Thoracic aorta (tissue), 2 donors: ENCODE data around the gene LHPP. TPM values are rescaled to one million over a fixed set of nuclear protein-coding genes. Genes with fewer than 3 reads are reported as not detected.

ENCODE experiments used
- ATAC-seq: fragments of 150-250 bp; one replicate; pipeline ENCODE4 v1.8.0; 2017; ENCODE audit warnings: low read depth; ENCODE audit not compliant: insufficient number of reproducible peaks, low FRiP score
- DNase-seq: peaks from one replicate; pipeline ENCODE4 v3.0.0-alpha.2; 2020; ENCODE audit warnings: low spot score
- H3K27ac ChIP-seq, 2 donors: fragments of 200-600 bp; sonication (generic); 1 replicate in 1 of 2; 2 replicates in 1 of 2; pipeline ENCODE4 v1.5.1; 2016; ENCODE audit warnings: mild to moderate bottlenecking in 2 of 2, moderate library complexity in 2 of 2
- H3K27me3 ChIP-seq: fragments of 200-600 bp; sonication (generic); replicated peaks from 2 replicates; pipeline ENCODE4 v1.6.0; 2016; ENCODE audit warnings: mild to moderate bottlenecking; ENCODE audit not compliant: insufficient read depth
- H3K36me3 ChIP-seq: fragments of 200-600 bp; sonication (generic); one replicate; pipeline ENCODE4 v1.5.1; 2016
- H3K4me1 ChIP-seq, 2 donors: fragments of 200-600 bp; sonication (generic); 1 replicate in 1 of 2; 2 replicates in 1 of 2; pipeline versions ENCODE4 v1.5.1 to v1.6.0; 2016; ENCODE audit warnings: low read depth in 2 of 2, mild to moderate bottlenecking in 1 of 2; ENCODE audit not compliant: control insufficient read depth in 1 of 2
- H3K4me3 ChIP-seq: fragments of 200-600 bp; sonication (generic); 2 replicates; pipeline ENCODE4 v1.5.1; 2016; ENCODE audit warnings: mild to moderate bottlenecking
- H3K9me3 ChIP-seq: fragments of 200-600 bp; sonication (generic); 2 replicates; pipeline ENCODE4 v1.5.1; 2016
- CTCF ChIP-seq: fragments of 200-600 bp; sonication (generic); IDR thresholded peaks from one replicate; pipeline ENCODE4 v1.5.1; 2019; ENCODE audit warnings: antibody characterized with exemption
- total RNA-seq, 2 donors: library from RNA; depleted of rRNA; stranded (reverse); fragments of >200 nt; gene quantifications; one replicate each; pipeline versions ENCODE4 v1.1.0 to v1.2.3, GENCODE V29; 2016

LHPP gene
- total RNA-seq, 2 donors from 2014 or later: 7.2 to 24.1 TPM

DNA sequence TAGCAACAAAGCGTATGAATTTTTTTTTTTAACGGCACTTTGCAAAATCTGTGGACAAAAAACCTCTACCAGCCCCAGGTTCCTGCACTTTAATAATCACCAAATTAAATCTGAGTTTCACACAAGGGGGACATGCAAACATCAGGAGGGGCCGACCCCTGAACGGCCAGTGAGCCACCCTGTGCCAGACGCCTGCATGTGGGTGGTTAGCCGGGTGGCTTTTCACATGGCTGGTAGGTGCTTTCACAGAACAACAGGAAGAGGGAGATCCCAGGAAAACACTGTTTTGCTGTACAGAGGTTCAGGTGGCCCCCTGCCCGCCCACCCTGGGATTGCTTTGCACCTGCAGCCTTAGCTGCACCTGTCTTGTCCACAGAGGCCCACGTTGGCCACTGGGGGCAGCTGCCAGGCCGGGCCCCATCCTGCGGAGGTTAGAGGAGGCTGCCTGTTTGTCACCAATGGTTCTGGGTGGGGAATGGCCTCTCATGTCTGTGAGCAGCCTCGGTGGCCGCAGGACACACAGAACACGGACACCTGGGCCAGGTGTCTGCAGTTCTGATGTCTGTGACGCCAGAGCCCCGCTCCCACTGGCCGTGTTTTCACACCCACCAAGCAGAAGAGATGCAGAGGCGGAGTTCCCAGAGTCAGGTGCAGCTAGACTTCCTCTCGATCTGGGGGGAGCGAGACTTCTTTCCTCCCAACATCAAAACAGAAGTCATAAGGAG lies 174.8 kb downstream of the LHPP start:
- no peak for DNase-seq
- peaks cover 13 to 25% of the 10 kb centered on the region in 2 donors for H3K4me1 ChIP-seq
- H3K36me3 ChIP-seq: no peaks in the 10 kb centered on the region
- H3K4me3 ChIP-seq: no peak overlapping the region
- TF ChIP-seq CTCF: no peak
- no peak for ATAC-seq
- no peaks in the 10 kb centered on the region for H3K9me3 ChIP-seq
- no peak overlapping the region for H3K27ac ChIP-seq
- H3K27me3 ChIP-seq: no peaks in the 10 kb centered on the region

- no peaks in the 10 kb centered on the region for H3K36me3 ChIP-seq
- peaks cover 8 to 25% of the 10 kb centered on the region in 2 donors for H3K4me1 ChIP-seq
- no peak for ATAC-seq
- TF ChIP-seq CTCF: no peak
- no peak for DNase-seq
- no peaks in the 10 kb centered on the region for H3K9me3 ChIP-seq
- no peaks in the 10 kb centered on the region for H3K27me3 ChIP-seq
- no peak overlapping the region for H3K27ac ChIP-seq
- no peak overlapping the region for H3K4me3 ChIP-seq
These were observed 175.6 kb downstream of the LHPP start for GRCh38 chr10:124637091-124637700.

DNA sequence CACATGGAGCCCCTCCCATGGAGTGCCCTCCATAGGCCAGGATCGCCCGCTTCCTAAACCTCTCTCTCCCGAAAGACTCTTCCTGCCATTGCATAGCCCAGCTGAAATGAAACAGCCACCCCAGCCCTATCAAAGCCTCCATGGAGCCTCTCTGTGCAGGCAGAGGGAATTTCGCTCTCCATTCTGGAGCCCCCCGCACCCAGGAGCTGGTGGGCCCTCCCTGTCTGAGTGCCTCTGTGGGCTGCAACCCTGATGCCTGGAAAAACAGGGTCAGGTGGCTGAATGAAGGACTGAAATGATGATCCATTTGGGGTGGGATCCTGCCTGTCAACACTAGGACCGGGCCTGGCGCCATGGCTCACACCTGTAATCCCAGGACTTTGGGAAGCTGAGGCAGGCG lies 176.1 kb downstream of the LHPP start:
- ATAC-seq (no peak), DNase-seq (no peak)
- H3K4me1 ChIP-seq: peaks cover 7 to 24% of the 10 kb centered on the region in 2 donors
- H3K27me3 ChIP-seq: no peaks in the 10 kb centered on the region
- TF ChIP-seq CTCF: no peak
- H3K36me3 ChIP-seq: no peaks in the 10 kb centered on the region
- no peak overlapping the region for H3K27ac ChIP-seq
- H3K9me3 ChIP-seq: no peaks in the 10 kb centered on the region
- no peak overlapping the region for H3K4me3 ChIP-seq

- TF ChIP-seq CTCF: no peak
- H3K9me3 ChIP-seq: no peaks in the 10 kb centered on the region
- no peak overlapping the region for H3K4me3 ChIP-seq
- H3K27me3 ChIP-seq: no peaks in the 10 kb centered on the region
- DNase-seq (no peak), ATAC-seq (no peak)
- no peaks in the 10 kb centered on the region for H3K36me3 ChIP-seq
- peaks cover 7 to 22% of the 10 kb centered on the region in 2 donors for H3K4me1 ChIP-seq
- no peak overlapping the region for H3K27ac ChIP-seq
These were observed 177.6 kb downstream of the LHPP start for GRCh38 chr10:124639206-124639605.

GRCh38 chr10:124639646-124640045 lies 178.0 kb downstream of the LHPP start:
- TF ChIP-seq CTCF: no peak
- no peak for DNase-seq
- Histone ChIP-seq H3K9me3 (no peaks in the 10 kb centered on the region), H3K27ac (no peak overlapping the region), H3K4me3 (no peak overlapping the region), H3K4me1 (peaks cover 7 to 25% of the 10 kb centered on the region in 2 donors), H3K36me3 (no peaks in the 10 kb centered on the region), H3K27me3 (no peaks in the 10 kb centered on the region)
- no peak for ATAC-seq
